HepG2 (cell line): ENCODE results near the gene DEFB113. TPM values are rescaled to one million over a fixed set of nuclear protein-coding genes. Genes with fewer than 3 reads are reported as not detected.

Experiments
- ATAC-seq: fragments of 200-7000 bp; cut with Tn5 transposase; 3 replicates; pipeline ENCODE4 v1.9.1; 2020; ENCODE audit warnings: mild to moderate bottlenecking, moderate library complexity
- BruUV-seq: library from RNA; stranded (reverse); fragments of 400-500 nt; replicated peaks from 2 replicates; lab custom pipeline; 2021; lab: Mats Ljungman, UMichigan
- CTCF ChIA-PET: fragments of 300-600 bp; formaldehyde crosslinking; extraction: SDS; loops from one replicate; lab custom pipeline; 2021; ENCODE audit warnings: low total read pairs, inconsistent platforms, low intra/inter-chr PET ratio; lab: Yijun Ruan, JAX
- POLR2A ChIA-PET: fragments of 350-600 bp; sonication (Branson Sonifier 250); formaldehyde crosslinking; loops from one replicate; lab custom pipeline; 2020; ENCODE audit warnings: antibody characterized with exemption, inconsistent platforms; lab: Yijun Ruan, JAX
- DNase-seq: peaks from one replicate; pipeline ENCODE4 v3.0.0-alpha.2; 2015; ENCODE audit warnings: low spot score
- FAIRE-seq: peaks from 3 replicates; lab custom pipeline; 2011; peaks lifted over from hg19 to GRCh38; lab: Jason Lieb, UNC
- H2AFZ ChIP-seq: one replicate; pipeline ENCODE4 v1.6.1; 2011; ENCODE audit warnings: low read length, inconsistent platforms
- H3K27ac ChIP-seq: fragments of 300-600 bp; 3 replicates; pipeline ENCODE4 v1.8.0; 2011; ENCODE audit warnings: mixed run types, mild to moderate bottlenecking, mixed read lengths, low read length, inconsistent platforms; ENCODE audit not compliant: insufficient read depth; ENCODE audit errors: extremely low read length
- H3K27me3 ChIP-seq, 2 experiments: fragments of 200-600 bp in 1 of 2; 2 replicates in 1 of 2; 3 replicates in 1 of 2; pipeline versions ENCODE4 v1.6.0 to v1.8.0; 2011; ENCODE audit warnings: low read length in 2 of 2, mild to moderate bottlenecking in 2 of 2, moderate library complexity in 2 of 2, inconsistent platforms in 1 of 2; ENCODE audit not compliant: insufficient read depth in 2 of 2, control insufficient read depth in 1 of 2
- H3K36me3 ChIP-seq, 2 experiments: fragments of 200-600 bp in 1 of 2; replicated peaks in 1 of 2; 2 replicates in 1 of 2; 3 replicates in 1 of 2; pipeline versions ENCODE4 v1.5.1 to v1.8.0; 2011; ENCODE audit warnings: low read length in 2 of 2, inconsistent platforms in 1 of 2; ENCODE audit not compliant: insufficient read depth in 2 of 2, control insufficient read depth in 1 of 2
- H3K4me1 ChIP-seq: 2 replicates; pipeline ENCODE4 v1.5.1; 2012; ENCODE audit warnings: low read length, inconsistent platforms; ENCODE audit not compliant: insufficient read depth
- H3K4me2 ChIP-seq: 2 replicates; pipeline ENCODE4 v1.6.0; 2011; ENCODE audit warnings: low read depth, low read length, inconsistent platforms
- H3K4me3 ChIP-seq, 3 experiments: fragments of 200-600 bp in 1 of 3; sonication (generic), shearing (Covaris generic) in 1 of 3; replicated peaks in 1 of 3; 2 replicates each; pipeline ENCODE4 v1.5.1; 2011 to 2016; ENCODE audit warnings: low read length in 3 of 3, inconsistent platforms in 2 of 3, low read depth in 2 of 3, mild to moderate bottlenecking in 2 of 3, control low read depth in 1 of 3, mixed read lengths in 1 of 3; ENCODE audit not compliant: insufficient read depth in 1 of 3
- H3K79me2 ChIP-seq: one replicate; pipeline ENCODE4 v1.6.1; 2011; ENCODE audit warnings: low read length, inconsistent platforms; ENCODE audit not compliant: insufficient read depth
- H3K9ac ChIP-seq: 2 replicates; pipeline ENCODE4 v1.6.0; 2011; ENCODE audit warnings: mild to moderate bottlenecking, low read depth, low read length, inconsistent platforms; ENCODE audit not compliant: insufficient read depth
- H3K9me3 ChIP-seq: 2 replicates; pipeline ENCODE4 v1.5.1; 2012; ENCODE audit warnings: mild to moderate bottlenecking, low read length
- H4K20me1 ChIP-seq: 2 replicates; pipeline ENCODE4 v1.6.0; 2011; ENCODE audit warnings: inconsistent platforms, mild to moderate bottlenecking, low read length, moderate library complexity; ENCODE audit not compliant: insufficient read depth
- FOXM1 ChIP-seq: sonication (generic); formaldehyde crosslinking; IDR thresholded peaks from 2 replicates; pipeline ENCODE4 v1.5.0; 2020; ENCODE audit warnings: missing genetic modification reagents
- HNRNPL ChIP-seq: fragments of 200-400 bp; formaldehyde crosslinking; IDR thresholded peaks from 2 replicates; pipeline ENCODE4 v1.6.1; 2017; ENCODE audit warnings: mild to moderate bottlenecking, low read depth, low read length
- KDM3A ChIP-seq: IDR thresholded peaks from 2 replicates; pipeline ENCODE4 v1.6.1; 2018; ENCODE audit warnings: low read depth, missing compliant biosample characterization
- NBN ChIP-seq: fragments of 450-650 bp; conservative IDR thresholded peaks from 2 replicates; pipeline ENCODE4 v1.6.1; 2017
- NFATC3 ChIP-seq: sonication (generic); formaldehyde crosslinking; IDR thresholded peaks from 2 replicates; pipeline ENCODE4 v1.5.1; 2020; ENCODE audit warnings: mild to moderate bottlenecking, missing genetic modification reagents
- STAT5B ChIP-seq: sonication (generic); formaldehyde crosslinking; IDR thresholded peaks from 2 replicates; pipeline ENCODE4 v1.4.0; 2020; ENCODE audit warnings: missing genetic modification reagents
- SUZ12 ChIP-seq: fragments of 150-350 bp; IDR thresholded peaks from 2 replicates; pipeline ENCODE4 v1.6.1; 2014; ENCODE audit warnings: low read depth, low read length
- TCF12 ChIP-seq, 2 experiments: fragments of 450-650 bp in 1 of 2; sonication (generic) in 1 of 2; formaldehyde crosslinking in 1 of 2; IDR thresholded peaks; 2 replicates each; pipeline versions ENCODE4 v1.6.1 to v1.8.0; 2017 to 2022; ENCODE audit warnings: antibody characterized with exemption in 1 of 2, mild to moderate bottlenecking in 1 of 2, missing genetic modification reagents in 1 of 2, moderate library complexity in 1 of 2
- XRCC5 ChIP-seq: fragments of 200-400 bp; formaldehyde crosslinking; optimal IDR thresholded peaks from 2 replicates; pipeline ENCODE3; 2017; ENCODE audit warnings: mild to moderate bottlenecking, low read length
- ZNF274 ChIP-seq: sonication (generic); formaldehyde crosslinking; IDR thresholded peaks from 2 replicates; pipeline ENCODE4 v1.5.1; 2020; ENCODE audit warnings: mild to moderate bottlenecking, missing genetic modification reagents
- ZNF33A ChIP-seq: sonication (generic); formaldehyde crosslinking; IDR thresholded peaks from 2 replicates; pipeline ENCODE4 v1.5.1; 2020; ENCODE audit warnings: missing genetic modification reagents, mild to moderate bottlenecking, moderate library complexity, borderline replicate concordance
- ZNF513 ChIP-seq: sonication (generic); formaldehyde crosslinking; conservative IDR thresholded peaks from 2 replicates; pipeline ENCODE4 v1.5.0; 2020; ENCODE audit warnings: missing genetic modification reagents
- ZNF552 ChIP-seq: sonication (generic); formaldehyde crosslinking; IDR thresholded peaks from 2 replicates; pipeline ENCODE4 v1.9.0; 2022; ENCODE audit warnings: missing genetic modification reagents, mild to moderate bottlenecking, borderline replicate concordance
- ZNF724P ChIP-seq: sonication (generic); formaldehyde crosslinking; IDR thresholded peaks from 2 replicates; pipeline ENCODE4 v1.8.0; 2022; ENCODE audit warnings: missing genetic modification reagents, borderline replicate concordance
- in situ Hi-C: cut with HindIII; loops from 2 replicates; pipeline ENCODE4 v1.10.0; 2017; ENCODE audit warnings: low pct_unique_long_range_greater_than_20kb; ENCODE audit not compliant: extremely low pct_ligation_motif_present
- intact Hi-C: fragments of 100-400 bp; cut with micrococcal nuclease; formaldehyde crosslinking; loops from one replicate; pipeline ENCODE4 v1.10.0; 2022; ENCODE audit not compliant: unreplicated experiment
- polyA plus RNA-seq, 8 experiments: library from polyadenylated mRNA; depleted of rRNA in 3 of 8; stranded (reverse) in 7 of 8; unstranded in 1 of 8; fragments of >200 nt; fragmentation: Illumina TruSeq in 4 of 8; extraction: Trizol in 4 of 8; gene quantifications; 2 replicates each; pipeline versions ENCODE4 v1.2.1 to v1.2.3, GENCODE V29; 2011 to 2016; ENCODE audit warnings: low read depth in 4 of 8, missing spikeins in 1 of 8, mixed read lengths in 1 of 8; ENCODE audit not compliant: insufficient read depth in 1 of 8
- total RNA-seq, 5 experiments: library from RNA; depleted of rRNA; stranded (reverse); fragments of >200 nt; fragmentation: Illumina TruSeq; extraction: Trizol; gene quantifications; 2 replicates each; pipeline ENCODE4 v1.2.3, GENCODE V29; 2016; ENCODE audit warnings: low read depth in 1 of 5

DEFB113 gene
- total and polyA plus RNA-seq, 2 of the 13 experiments (the other 11 are each of a cell fraction or from before 2014, with no cell fraction given) = not detected

GRCh38 chr6:49995278-49995677 lies 25.9 kb upstream of the DEFB113 start:
- H3K4me3 ChIP-seq = no peak overlapping the region
- no TSS peak for BruUV-seq
- ChIA-PET POLR2A (no interaction called here), CTCF (no interaction called here)
- DNase-seq (no peak), FAIRE-seq (no peak), ATAC-seq (no peak)
- intact Hi-C loops = no loop called here
- in situ Hi-C loops = no loop called here
- H3K79me2 ChIP-seq = no peaks in the 10 kb centered on the region
- H2AFZ ChIP-seq = no peak overlapping the region
- no peaks in the 10 kb centered on the region for H4K20me1 ChIP-seq
- H3K36me3 ChIP-seq = no peaks in the 10 kb centered on the region
- H3K27me3 ChIP-seq = no peaks in the 10 kb centered on the region
- no peak overlapping the region for H3K9ac ChIP-seq
- no peaks in the 10 kb centered on the region for H3K9me3 ChIP-seq
- H3K4me1 ChIP-seq = no peaks in the 10 kb centered on the region
- TF ChIP-seq FOXM1 (CRISPR knock-in tag) (no peak), ZNF274 (CRISPR knock-in tag) (no peak), ZNF513 (CRISPR knock-in tag) (no peak), STAT5B (CRISPR knock-in tag) (no peak), SUZ12 (no peak), XRCC5 (no peak), NFATC3 (CRISPR knock-in tag) (no peak), TCF12 (IDR thresholded peaks at IDR 0.05) (no peak), TCF12 (CRISPR knock-in tag; IDR thresholded peaks at IDR 0.05) (no peak), ZNF33A (CRISPR knock-in tag) (no peak), ZNF724P (CRISPR knock-in tag) (no peak), KDM3A (CRISPR knock-in tag) (no peak), ZNF552 (no peak), NBN (no peak), HNRNPL (no peak)
- no peak overlapping the region for H3K27ac ChIP-seq
- H3K4me2 ChIP-seq = no peak overlapping the region
